Cardiac septum (tissue), 1 donor: ENCODE measurements around the gene TENT5C. TPM values are rescaled to one million over a fixed set of nuclear protein-coding genes. Genes with fewer than 3 reads are reported as not detected.
"Not testable (repeated sequence)": the region's sequence is repeated elsewhere in the genome, so short reads cannot be mapped to it uniquely, and the experiment has no call there.

Experiments
- DNase-seq: peaks from one replicate; pipeline ENCODE4 v3.0.0-alpha.2; 2020; ENCODE audit warnings: low spot score
- intact Hi-C: fragments of 100-400 bp; cut with DNase I; formaldehyde crosslinking; loops from one replicate; pipeline ENCODE4 v1.14.0; 2022
- long read RNA-seq: library from polyadenylated mRNA; unstranded; transcript quantifications from one replicate; pipeline ENCODE4 v2.0.0, GENCODE V29; 2021
- total RNA-seq: library from RNA; stranded (reverse); fragmentation: NEBNext Ultra II Directional; extraction: Animal tissue kit (Norgen Biotek cat#: 25700); gene quantifications from one replicate; pipeline ENCODE4 v1.2.1, GENCODE V29; 2021
- donor health status: DM: no; HTN: no; CAD: no.

The TENT5C gene
- 7.4 TPM for total RNA-seq
- long read RNA-seq, full-length matches to known transcripts, result 5 of 8 reads
- long read RNA-seq, partial matches to known transcripts, result 0 of 8 reads
- long read RNA-seq, other reads (novel, unspliced or antisense), result 3 of 8 reads

DNA sequence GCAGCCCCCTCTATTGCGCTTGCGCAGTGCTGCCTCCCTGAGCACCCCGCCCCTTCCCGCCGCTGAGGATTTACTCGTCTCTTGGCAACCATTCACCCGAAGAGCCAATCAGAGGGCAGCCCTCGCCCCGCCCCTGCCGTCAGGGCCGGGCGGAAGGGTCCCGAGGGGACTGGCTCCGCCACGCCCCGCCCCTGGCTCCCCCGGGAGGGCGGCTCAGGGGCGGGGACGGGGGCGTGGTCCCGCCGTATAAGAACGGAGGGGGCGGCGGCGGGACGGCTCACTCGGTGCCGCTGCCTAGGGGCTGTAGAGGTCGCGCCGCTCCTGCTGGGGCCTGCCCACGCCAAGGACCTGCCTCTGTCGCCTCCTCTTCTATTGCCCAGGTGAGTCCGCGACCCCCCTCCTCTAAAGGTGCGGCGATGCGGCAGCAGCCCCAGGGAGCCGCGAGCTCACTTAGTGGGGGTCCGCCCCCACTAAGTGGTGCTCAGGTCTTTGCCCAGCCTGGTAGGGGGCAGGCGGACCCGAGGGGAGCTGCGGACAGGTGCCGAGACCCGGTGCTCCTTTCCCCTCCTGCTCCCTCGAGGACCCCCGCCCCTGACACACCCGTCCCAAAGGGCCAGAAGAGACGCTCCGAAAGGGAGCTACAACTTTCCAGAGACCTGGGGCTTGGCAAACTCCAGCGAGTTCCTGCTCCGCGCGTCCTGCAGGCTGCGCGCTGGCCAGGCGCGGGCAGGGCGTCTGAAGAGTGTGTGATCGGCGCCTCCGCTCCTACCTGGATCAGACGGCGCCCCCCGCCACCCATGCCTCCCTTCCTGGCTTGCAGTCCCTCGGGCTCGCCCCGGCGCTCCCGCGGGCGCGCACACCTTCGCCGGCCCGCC, at the start of gene TENT5C:
TENT5C (plus strand) TSS at position 275 of the 875 bp plus-strand sequence. CDS start 16,821 bp downstream, outside the sequence.
- intact Hi-C loops, result loop anchor here (5.0 to 10.0 kb wide), 4 partner anchors 66 to 481 kb away; partner anchors contain the start of genes MAN1A2 and TRIM45
- peak; percentile 98 for DNase-seq

GRCh38 chr1:117556341-117556740, 49.5 kb upstream of the TENT5C start:
- intact Hi-C loops, result no loop called here
- DNase-seq, result no peak

- DNase-seq, result no peak
- intact Hi-C loops, result no loop called here
These were observed 48.9 kb upstream of the TENT5C start for GRCh38 chr1:117556976-117557375.

DNA sequence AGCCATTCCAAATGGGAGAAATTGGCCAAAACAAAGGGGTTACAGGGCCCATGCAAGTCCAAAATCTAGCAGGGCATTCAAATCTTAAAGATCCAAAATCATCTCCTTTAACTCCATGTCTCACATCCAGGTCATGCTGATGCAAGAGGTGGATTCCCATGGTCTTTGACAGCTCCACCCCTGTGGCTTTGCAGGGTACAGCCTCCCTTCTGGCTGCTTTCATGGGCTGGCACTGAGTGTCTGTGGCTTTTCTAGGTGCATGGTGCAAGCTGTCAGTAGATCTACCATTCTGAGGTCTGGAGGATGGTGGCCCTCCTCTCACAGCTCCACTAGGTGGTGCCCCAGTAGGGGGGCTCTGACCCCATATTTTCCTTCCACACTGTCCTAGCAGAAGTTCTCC, 47.4 kb upstream of the TENT5C start:
- DNase-seq, intact Hi-C loops: not testable (repeated sequence)

GRCh38 chr1:117559139-117559538, 46.7 kb upstream of the TENT5C start:
- intact Hi-C loops, result no loop called here
- DNase-seq, result no peak

GRCh38 chr1:117559985-117560384, 45.9 kb upstream of the TENT5C start:
- no peak for DNase-seq

GRCh38 chr1:117561071-117561470, 44.8 kb upstream of the TENT5C start:
- intact Hi-C loops, result no loop called here

More at GRCh38 chr1:117559985-117560384, 45.9 kb upstream of the TENT5C start:
- intact Hi-C loops, result no loop called here

DNA sequence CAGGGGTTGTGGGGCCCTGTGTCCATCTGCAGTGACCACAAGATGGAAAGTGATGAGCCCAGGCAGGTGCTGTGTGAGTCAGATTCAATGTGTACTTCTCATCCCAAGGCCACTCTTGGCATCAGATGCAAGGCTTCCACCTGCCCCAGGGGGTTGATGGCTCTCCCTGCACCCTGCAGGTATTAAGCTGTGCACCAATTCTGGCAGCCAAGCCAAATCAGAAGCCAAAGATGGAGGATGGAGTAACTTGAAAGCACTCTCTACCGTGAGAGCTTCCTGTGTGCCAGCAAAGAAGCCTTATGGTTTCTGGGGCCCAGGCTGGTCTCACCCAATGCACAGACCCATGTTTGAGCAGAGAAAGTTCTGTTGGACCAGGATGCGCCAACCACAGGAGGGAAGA, 44.3 kb upstream of the TENT5C start:
- DNase-seq, result no peak
- intact Hi-C loops, result no loop called here

More at GRCh38 chr1:117561071-117561470, 44.8 kb upstream of the TENT5C start:
- no peak for DNase-seq

- intact Hi-C loops, result no loop called here
- DNase-seq, result no peak
These were observed 43.0 kb upstream of the TENT5C start for GRCh38 chr1:117562581-117563491.

GRCh38 chr1:117563492-117563875, 42.4 kb upstream of the TENT5C start:
- DNase-seq, result no peak
- intact Hi-C loops, result no loop called here

- no peak for DNase-seq
These were observed 41.4 kb upstream of the TENT5C start for GRCh38 chr1:117564227-117565075.

GRCh38 chr1:117565076-117565556, 40.7 kb upstream of the TENT5C start:
- intact Hi-C loops, result no loop called here
- DNase-seq, result no peak

More at GRCh38 chr1:117564227-117565075, 41.4 kb upstream of the TENT5C start:
- intact Hi-C loops, result no loop called here

DNA sequence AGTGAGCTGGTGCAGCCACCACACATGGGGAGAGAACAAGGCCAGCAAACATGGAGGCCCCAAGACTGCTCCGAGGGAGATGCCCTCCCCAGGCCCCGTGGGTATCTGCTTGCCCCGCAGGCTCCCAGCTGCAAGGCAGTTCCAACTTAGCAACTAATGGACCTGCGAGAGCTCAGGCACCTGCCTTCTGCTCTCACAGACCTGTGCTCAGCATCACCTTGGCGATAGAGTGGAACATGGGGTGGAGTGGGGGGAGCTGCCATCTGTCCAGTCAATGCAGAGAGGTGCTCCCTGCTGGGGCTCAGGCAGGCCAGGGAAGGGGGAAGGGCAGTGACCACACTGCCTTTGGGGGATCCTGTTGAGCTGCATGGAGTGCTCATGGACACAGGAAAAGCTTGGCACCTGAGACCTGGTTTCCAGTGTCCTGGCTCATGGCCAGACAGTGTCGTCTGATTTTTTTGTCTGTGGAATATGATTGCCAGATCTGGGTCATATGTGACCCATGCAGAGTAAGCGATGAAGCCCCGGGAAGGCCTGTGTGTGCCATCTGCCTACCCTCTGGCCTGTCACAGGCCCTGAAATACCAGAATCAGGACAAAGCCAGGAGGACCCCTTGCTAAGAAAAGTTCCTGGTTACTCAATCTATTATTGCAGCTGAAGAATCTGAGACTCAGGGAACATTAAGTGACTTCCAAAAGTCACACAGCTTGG, 39.9 kb upstream of the TENT5C start:
- intact Hi-C loops, result no loop called here
- DNase-seq, result no peak

DNA sequence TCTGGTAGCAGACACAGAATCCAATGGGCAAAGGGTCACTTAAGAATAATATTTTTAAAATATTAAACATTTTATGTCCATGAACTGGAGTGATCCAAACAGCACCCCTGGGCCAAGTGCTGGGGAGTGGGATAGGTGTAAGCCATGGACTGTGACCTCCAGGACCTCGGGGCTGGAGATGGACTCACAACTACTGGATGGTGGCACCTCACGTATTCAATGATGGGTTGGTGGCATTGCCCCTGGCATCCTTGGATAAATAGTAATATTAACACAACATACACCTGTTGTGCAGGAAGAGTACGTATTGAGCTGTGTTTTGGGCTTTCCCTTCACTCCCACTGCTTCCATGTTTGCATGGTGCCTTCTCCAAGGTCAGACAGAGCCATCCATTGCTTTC, 39.3 kb upstream of the TENT5C start:
- DNase-seq, result no peak
- intact Hi-C loops, result no loop called here

- intact Hi-C loops, result no loop called here
- no peak for DNase-seq
These were observed 38.4 kb upstream of the TENT5C start for GRCh38 chr1:117567435-117567834.

GRCh38 chr1:117567976-117568375, 37.9 kb upstream of the TENT5C start:
- intact Hi-C loops, result no loop called here
- DNase-seq, result no peak

DNA sequence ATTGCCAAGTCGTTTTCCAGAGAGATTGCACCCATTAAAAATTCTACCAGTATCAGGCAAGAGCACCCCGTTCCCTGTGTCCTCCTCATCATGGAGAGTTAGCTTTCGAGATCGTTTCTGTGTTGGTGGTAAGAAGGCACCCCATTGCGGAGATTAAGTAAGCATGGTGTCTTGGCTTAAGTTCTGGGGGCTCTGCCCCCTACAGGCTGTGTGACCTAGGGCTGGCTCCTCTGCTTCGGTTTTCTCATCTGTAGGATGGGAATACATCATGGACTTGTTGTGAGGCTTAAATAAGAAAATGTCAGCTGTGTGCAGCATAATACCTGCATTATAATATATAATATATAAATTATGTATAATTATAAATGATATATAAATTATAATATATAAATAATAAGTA, 36.8 kb upstream of the TENT5C start:
- DNase-seq, result no peak
- intact Hi-C loops, result no loop called here

DNA sequence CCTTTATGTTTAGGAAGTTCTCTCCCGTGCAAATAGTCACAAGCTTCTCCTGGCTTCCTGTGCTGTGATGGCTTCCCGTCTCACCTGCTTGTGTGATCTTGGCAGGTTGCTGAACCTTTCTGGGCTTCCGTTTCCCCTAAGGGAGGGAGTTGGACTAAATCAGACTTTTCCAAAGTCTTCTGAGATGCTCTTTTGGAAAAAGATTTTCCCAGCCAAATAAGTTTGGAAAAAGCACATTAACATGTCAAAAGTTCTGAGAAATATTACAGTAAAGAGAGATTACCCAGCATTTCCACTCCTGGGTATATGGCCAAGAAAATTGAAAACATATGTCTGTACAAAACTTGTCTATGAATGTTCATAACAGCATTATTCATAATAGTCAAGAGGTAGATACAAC, 36.0 kb upstream of the TENT5C start:
- DNase-seq, result no peak
- intact Hi-C loops, result no loop called here
